Cardiac muscle cell (in vitro differentiated cells and primary cell): Measurements from ENCODE around the gene SLC39A11. TPM values are rescaled to one million over a fixed set of nuclear protein-coding genes. Genes with fewer than 3 reads are reported as not detected.

Source experiments
- DNase-seq, 2 donors: peaks; one replicate each; pipeline versions ENCODE4 v3.0.0 to v3.0.0-alpha.2; 2010 to 2017; ENCODE audit warnings: low read depth in 1 of 2, low spot score in 1 of 2
- H3K27ac ChIP-seq: fragments of 200-600 bp; sonication (generic); 2 replicates; pipeline ENCODE4 v1.5.1; 2016
- H3K27me3 ChIP-seq: fragments of 200-600 bp; sonication (generic); 2 replicates; pipeline ENCODE4 v1.6.0; 2016; ENCODE audit warnings: control low read depth
- H3K36me3 ChIP-seq: fragments of 200-600 bp; sonication (generic); 2 replicates; pipeline ENCODE4 v1.5.1; 2016; ENCODE audit warnings: control low read depth
- H3K4me1 ChIP-seq: fragments of 200-600 bp; sonication (generic); 2 replicates; pipeline ENCODE4 v1.8.1; 2017; ENCODE audit warnings: low read depth, mild to moderate bottlenecking, mixed run types
- H3K4me3 ChIP-seq: fragments of 200-600 bp; sonication (generic); 2 replicates; pipeline ENCODE4 v1.5.1; 2016; ENCODE audit warnings: mild to moderate bottlenecking
- H3K9me3 ChIP-seq: fragments of 200-600 bp; sonication (generic); 2 replicates; pipeline ENCODE4 v1.5.1; 2017; ENCODE audit warnings: low read depth, mild to moderate bottlenecking, control low read depth
- polyA plus RNA-seq: library from polyadenylated mRNA; unstranded; fragments of >200 nt; fragmentation: Nextera tagmentation; extraction: Ambion mirVana; gene quantifications from 2 replicates; pipeline ENCODE4 v1.2.1, GENCODE V29; 2016
- total RNA-seq: library from RNA; depleted of rRNA; stranded (reverse); fragments of >200 nt; gene quantifications from 2 replicates; pipeline ENCODE4 v1.2.3, GENCODE V29; 2016
- TF ChIP-seq, protein P1 (sequence below): IDR thresholded peaks from 2 replicates; pipeline ENCODE4 v1.5.1; 2012; ENCODE audit warnings: low read depth, mild to moderate bottlenecking, low read length

The SLC39A11 gene
- total and polyA plus RNA-seq, 2 experiments from 2014 or later, result 5.9 to 11.7 TPM

GRCh38 chr17:72614476-72614870, 478.0 kb downstream of the SLC39A11 start:
- Histone ChIP-seq H3K27me3 (no peaks in the 10 kb centered on the region), H3K27ac (no peak overlapping the region), H3K4me3 (no peak overlapping the region), H3K4me1 (peaks cover 9% of the 10 kb centered on the region), H3K9me3 (no peaks in the 10 kb centered on the region), H3K36me3 (no peaks in the 10 kb centered on the region)
- TF ChIP-seq, protein P1, sequence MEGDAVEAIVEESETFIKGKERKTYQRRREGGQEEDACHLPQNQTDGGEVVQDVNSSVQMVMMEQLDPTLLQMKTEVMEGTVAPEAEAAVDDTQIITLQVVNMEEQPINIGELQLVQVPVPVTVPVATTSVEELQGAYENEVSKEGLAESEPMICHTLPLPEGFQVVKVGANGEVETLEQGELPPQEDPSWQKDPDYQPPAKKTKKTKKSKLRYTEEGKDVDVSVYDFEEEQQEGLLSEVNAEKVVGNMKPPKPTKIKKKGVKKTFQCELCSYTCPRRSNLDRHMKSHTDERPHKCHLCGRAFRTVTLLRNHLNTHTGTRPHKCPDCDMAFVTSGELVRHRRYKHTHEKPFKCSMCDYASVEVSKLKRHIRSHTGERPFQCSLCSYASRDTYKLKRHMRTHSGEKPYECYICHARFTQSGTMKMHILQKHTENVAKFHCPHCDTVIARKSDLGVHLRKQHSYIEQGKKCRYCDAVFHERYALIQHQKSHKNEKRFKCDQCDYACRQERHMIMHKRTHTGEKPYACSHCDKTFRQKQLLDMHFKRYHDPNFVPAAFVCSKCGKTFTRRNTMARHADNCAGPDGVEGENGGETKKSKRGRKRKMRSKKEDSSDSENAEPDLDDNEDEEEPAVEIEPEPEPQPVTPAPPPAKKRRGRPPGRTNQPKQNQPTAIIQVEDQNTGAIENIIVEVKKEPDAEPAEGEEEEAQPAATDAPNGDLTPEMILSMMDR, result no peak
- no peak for DNase-seq

DNA sequence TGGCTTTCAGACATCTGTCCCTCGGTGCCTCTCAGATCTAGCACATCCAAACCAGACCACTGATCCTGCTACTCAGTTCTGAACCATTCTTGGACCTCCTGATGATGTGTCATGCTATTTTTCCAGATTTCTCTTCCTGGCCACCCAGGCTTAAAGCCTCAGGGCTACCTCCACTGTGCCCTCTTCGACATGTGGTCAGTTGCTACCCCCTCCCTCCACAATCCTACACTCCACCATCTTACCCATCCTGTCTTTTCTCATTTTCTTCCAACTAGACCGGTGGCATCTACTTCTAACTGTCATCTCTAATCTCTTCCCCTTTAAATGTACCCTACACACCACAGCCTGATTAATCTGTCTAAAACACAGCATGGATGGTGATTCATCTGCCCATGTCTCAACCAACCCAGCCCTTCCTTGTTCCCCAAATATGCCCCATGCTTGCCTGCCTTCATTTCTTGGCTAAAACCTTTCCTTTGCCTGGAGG, 478.6 kb downstream of the SLC39A11 start:
- no peak overlapping the region for H3K4me3 ChIP-seq
- DNase-seq, result peak in 1 of 2 donors; percentile 54
- H3K9me3 ChIP-seq, result no peaks in the 10 kb centered on the region

GRCh38 chr17:72613396-72613795, 479.1 kb downstream of the SLC39A11 start:
- H3K4me3 ChIP-seq, result no peak overlapping the region
- H3K4me1 ChIP-seq, result peaks cover 9% of the 10 kb centered on the region
- H3K27ac ChIP-seq, result no peak overlapping the region
- H3K36me3 ChIP-seq, result no peaks in the 10 kb centered on the region
- TF ChIP-seq, protein P1, result no peak
- no peaks in the 10 kb centered on the region for H3K9me3 ChIP-seq
- DNase-seq, result peak in 1 of 2 donors; percentile 67
- H3K27me3 ChIP-seq, result no peaks in the 10 kb centered on the region

More for the DNA sequence above, 478.6 kb downstream of the SLC39A11 start:
- H3K4me1 ChIP-seq, result peaks cover 9% of the 10 kb centered on the region
- no peaks in the 10 kb centered on the region for H3K27me3 ChIP-seq
- H3K27ac ChIP-seq, result no peak overlapping the region
- H3K36me3 ChIP-seq, result no peaks in the 10 kb centered on the region
- TF ChIP-seq, protein P1, result no peak

DNA sequence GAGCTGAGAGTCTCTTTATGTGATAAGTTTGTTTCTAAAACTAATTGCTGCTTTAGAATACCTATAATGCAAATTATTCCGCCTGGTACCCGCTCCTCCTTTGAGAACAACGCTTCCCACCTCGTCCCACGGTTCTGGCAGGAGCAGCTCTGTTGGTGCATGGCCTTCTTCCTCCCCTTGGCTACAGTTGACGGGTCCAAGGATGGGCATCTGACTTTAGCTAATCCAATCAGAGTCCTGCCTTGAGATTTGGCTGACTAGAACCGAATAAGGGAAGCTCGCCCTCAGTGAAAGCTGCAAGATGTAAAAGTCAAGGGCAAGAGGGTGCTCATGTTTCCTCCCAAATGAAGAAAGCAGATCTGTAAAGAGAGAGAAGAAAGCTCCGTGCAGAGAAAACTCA, 481.3 kb downstream of the SLC39A11 start:
- H3K27ac ChIP-seq, result no peak overlapping the region
- DNase-seq, result no peak
- H3K9me3 ChIP-seq, result no peaks in the 10 kb centered on the region
- H3K36me3 ChIP-seq, result no peaks in the 10 kb centered on the region
- no peaks in the 10 kb centered on the region for H3K4me1 ChIP-seq
- no peaks in the 10 kb centered on the region for H3K27me3 ChIP-seq
- no peak overlapping the region for H3K4me3 ChIP-seq
- TF ChIP-seq, protein P1, result no peak

GRCh38 chr17:72609501-72609900, 483.0 kb downstream of the SLC39A11 start:
- Histone ChIP-seq H3K36me3 (no peaks in the 10 kb centered on the region), H3K9me3 (no peaks in the 10 kb centered on the region), H3K4me3 (no peak overlapping the region), H3K27me3 (no peaks in the 10 kb centered on the region), H3K27ac (no peak overlapping the region), H3K4me1 (no peaks in the 10 kb centered on the region)
- TF ChIP-seq, protein P1, result no peak
- DNase-seq, result no peak
